Activated CD8-positive, alpha-beta T cell treated with anti-CD3 and anti-CD28 coated beads for 36 hours (primary cell): ENCODE data around the gene PTOV1. TPM values are rescaled to one million over a fixed set of nuclear protein-coding genes. Genes with fewer than 3 reads are reported as not detected.

ENCODE experiments used
- ATAC-seq: fragments of 200-7000 bp; cut with Tn5 transposase; one replicate; pipeline ENCODE4 v1.10.0; 2021; ENCODE audit warnings: mild to moderate bottlenecking, moderate library complexity
- CTCF ChIA-PET: fragments of 350-600 bp; sonication (Branson Sonifier 250); formaldehyde crosslinking; loops from one replicate; lab custom pipeline; 2021; ENCODE audit warnings: antibody characterized with exemption; lab: Charles Lee
- POLR2A ChIA-PET: fragments of 350-600 bp; sonication (Branson Sonifier 250); formaldehyde crosslinking; loops from one replicate; lab custom pipeline; 2021; ENCODE audit warnings: antibody characterized with exemption; lab: Charles Lee
- DNase-seq: peaks from one replicate; pipeline ENCODE4 v3.0.0-alpha.2; 2020
- H3K27ac Mint-ChIP-seq: one replicate; pipeline ENCODE4 v1.8.0; 2021; ENCODE audit warnings: mild to moderate bottlenecking, mixed read lengths
- H3K27me3 Mint-ChIP-seq: one replicate; pipeline ENCODE4 v1.8.0; 2021; ENCODE audit warnings: mixed read lengths
- H3K36me3 Mint-ChIP-seq: one replicate; pipeline ENCODE4 v1.8.0; 2021; ENCODE audit warnings: low read depth, mixed read lengths
- H3K4me1 Mint-ChIP-seq: one replicate; pipeline ENCODE4 v1.8.0; 2021; ENCODE audit warnings: low read depth, mixed read lengths
- H3K4me3 Mint-ChIP-seq: one replicate; pipeline ENCODE4 v1.8.0; 2021; ENCODE audit warnings: mild to moderate bottlenecking, moderate library complexity, mixed read lengths
- H3K9me3 Mint-ChIP-seq: one replicate; pipeline ENCODE4 v1.8.0; 2021; ENCODE audit warnings: mixed read lengths
- CTCF ChIP-seq: fragments of 200-600 bp; IDR thresholded peaks from one replicate; pipeline ENCODE4 v1.8.0; 2022; ENCODE audit warnings: antibody characterized with exemption, mild to moderate bottlenecking
- intact Hi-C: fragments of 100-400 bp; cut with micrococcal nuclease; formaldehyde crosslinking; loops from one replicate; pipeline ENCODE4 v1.10.0; 2022
- total RNA-seq, 2 experiments: library from RNA; stranded (reverse); gene quantifications; one replicate each; pipeline ENCODE4 v1.2.3, GENCODE V29; 2021

PTOV1 gene
- total RNA-seq, 2 experiments from 2014 or later, result 87.4 to 88.5 TPM

- H3K4me3 Mint-ChIP-seq, result no peak overlapping the region
- H3K36me3 Mint-ChIP-seq, result peaks cover 41% of the 10 kb centered on the region
- ATAC-seq (no peak), DNase-seq (no peak)
- peaks cover 12% of the 10 kb centered on the region for H3K4me1 Mint-ChIP-seq
- H3K27ac Mint-ChIP-seq, result no peak overlapping the region
- no peaks in the 10 kb centered on the region for H3K9me3 Mint-ChIP-seq
- POLR2A ChIA-PET, result interaction anchor here (1.0 to 1.1 kb wide), 2 partner anchors 9 to 14 kb away, joined by 4 to 5 read pairs; no protein-coding TSS in a partner anchor
- TF ChIP-seq CTCF, result no peak
- intact Hi-C loops, result no loop called here
- CTCF ChIA-PET, result interaction anchor here (0.7 to 2.1 kb wide), 2 partner anchors 9 to 32 kb away, joined by 3 to 10 read pairs; no protein-coding TSS in a partner anchor
- H3K27me3 Mint-ChIP-seq, result no peaks in the 10 kb centered on the region
Observed at GRCh38 chr19:49881186-49881585, 30.2 kb downstream of the PTOV1 start.

DNA sequence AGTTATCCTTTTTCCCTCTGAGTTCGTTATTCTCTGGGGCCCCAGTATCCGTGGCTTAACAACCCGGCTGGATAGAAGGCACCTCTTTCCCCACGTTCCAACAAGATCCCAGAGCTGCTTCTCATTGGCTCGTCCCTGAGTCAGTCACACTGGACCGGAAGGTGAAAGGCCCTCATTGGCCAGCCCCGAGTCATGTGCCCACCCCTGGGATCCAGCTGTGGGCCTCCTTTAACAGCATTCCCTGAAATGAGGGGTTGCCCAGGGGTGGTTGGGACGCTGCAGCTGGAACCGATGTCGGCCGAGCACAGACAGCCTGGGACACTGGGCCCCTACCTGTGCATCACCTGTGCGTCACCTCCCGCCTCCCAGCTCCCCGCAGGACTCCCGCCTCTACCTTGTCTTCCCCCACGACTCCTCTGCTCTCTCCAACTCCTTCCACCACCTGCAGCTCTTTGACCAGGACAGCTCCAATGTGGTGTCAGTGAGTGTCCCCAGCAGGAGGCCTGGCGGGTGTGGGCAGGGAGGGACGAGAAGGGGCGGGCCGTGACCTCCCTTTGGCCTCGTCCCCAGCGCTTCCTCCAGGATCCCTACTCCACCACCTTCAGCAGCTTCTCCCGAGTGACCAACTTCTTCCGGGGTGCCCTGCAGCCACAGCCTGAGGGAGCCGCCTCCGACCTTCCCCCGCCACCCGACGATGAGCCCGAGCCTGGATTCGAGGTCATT lies 30.9 kb downstream of the PTOV1 start:
- intact Hi-C loops, result no loop called here
- Mint-ChIP-seq H3K4me3 (no peak overlapping the region), H3K36me3 (peaks cover 41% of the 10 kb centered on the region), H3K4me1 (peaks cover 12% of the 10 kb centered on the region), H3K27ac (no peak overlapping the region), H3K27me3 (no peaks in the 10 kb centered on the region), H3K9me3 (no peaks in the 10 kb centered on the region)
- CTCF ChIA-PET, result interaction anchor here (0.7 to 2.1 kb wide), 2 partner anchors 9 to 32 kb away, joined by 3 to 10 read pairs; no protein-coding TSS in a partner anchor
- no peak for TF ChIP-seq CTCF
- DNase-seq, result no peak
- POLR2A ChIA-PET, result interaction anchor here (1.0 to 1.7 kb wide), 3 partner anchors 9 to 13 kb away, joined by 4 to 5 read pairs (median 4); no protein-coding TSS in a partner anchor
- no peak for ATAC-seq

DNA sequence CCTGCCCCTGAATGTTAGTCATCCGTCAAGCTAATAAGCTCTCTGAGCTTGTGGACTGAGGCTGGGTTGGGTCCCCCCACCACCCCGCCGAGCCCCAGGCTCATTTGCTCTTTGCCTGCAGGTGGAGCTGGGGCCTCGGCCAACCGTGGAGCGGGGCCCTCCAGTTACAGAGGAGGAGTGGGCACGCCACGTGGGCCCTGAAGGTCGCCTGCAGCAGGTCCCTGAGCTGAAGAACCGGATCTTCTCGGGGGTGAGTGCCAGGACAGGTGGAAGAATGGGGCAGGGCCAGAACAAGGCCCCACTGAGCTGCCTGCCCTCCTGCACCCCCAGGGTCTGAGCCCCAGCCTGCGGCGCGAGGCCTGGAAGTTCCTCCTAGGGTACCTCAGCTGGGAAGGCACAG lies 31.7 kb downstream of the PTOV1 start:
- H3K4me3 Mint-ChIP-seq, result no peak overlapping the region
- ATAC-seq (no peak), DNase-seq (no peak)
- peaks cover 41% of the 10 kb centered on the region for H3K36me3 Mint-ChIP-seq
- no peak for TF ChIP-seq CTCF
- peaks cover 12% of the 10 kb centered on the region for H3K4me1 Mint-ChIP-seq
- ChIA-PET CTCF (interaction anchor here (0.9 kb wide), 1 partner anchor 55 kb away, joined by 3 read pairs; no protein-coding TSS in a partner anchor), POLR2A (interaction anchor here (0.8 to 1.7 kb wide), 2 partner anchors 11 to 93 kb away, joined by 3 to 4 read pairs; no protein-coding TSS in a partner anchor)
- intact Hi-C loops, result no loop called here
- no peaks in the 10 kb centered on the region for H3K9me3 Mint-ChIP-seq
- H3K27ac Mint-ChIP-seq, result no peak overlapping the region
- H3K27me3 Mint-ChIP-seq, result no peaks in the 10 kb centered on the region

GRCh38 chr19:49883094-49883493 lies 32.1 kb downstream of the PTOV1 start:
- intact Hi-C loops, result no loop called here
- Mint-ChIP-seq H3K36me3 (peaks cover 39% of the 10 kb centered on the region), H3K4me1 (peaks cover 10% of the 10 kb centered on the region), H3K27ac (no peak overlapping the region), H3K4me3 (no peak overlapping the region), H3K9me3 (no peaks in the 10 kb centered on the region), H3K27me3 (no peaks in the 10 kb centered on the region)
- ChIA-PET CTCF (interaction anchor here (0.9 kb wide), 1 partner anchor 55 kb away, joined by 3 read pairs; no protein-coding TSS in a partner anchor), POLR2A (interaction anchor here (0.8 to 1.7 kb wide), 2 partner anchors 10 to 93 kb away, joined by 3 to 4 read pairs; no protein-coding TSS in a partner anchor)
- no peak for ATAC-seq
- no peak for DNase-seq
- no peak for TF ChIP-seq CTCF

- Mint-ChIP-seq H3K27ac (no peak overlapping the region), H3K9me3 (no peaks in the 10 kb centered on the region), H3K4me1 (peaks cover 2% of the 10 kb centered on the region), H3K27me3 (no peaks in the 10 kb centered on the region), H3K4me3 (no peak overlapping the region), H3K36me3 (peaks cover 40% of the 10 kb centered on the region)
- no peak for ATAC-seq
- TF ChIP-seq CTCF, result no peak
- DNase-seq, result no peak
- intact Hi-C loops, result no loop called here
- POLR2A ChIA-PET, result no interaction called here
- CTCF ChIA-PET, result no interaction called here
Observed at GRCh38 chr19:49884109-49884508, 33.1 kb downstream of the PTOV1 start.
